ENCODE data around the gene RBM14. TPM values are rescaled to one million over a fixed set of nuclear protein-coding genes. Genes with fewer than 3 reads are reported as not detected.

Gene RBM14
- 69.1 and 71.7 TPM in 2 replicates for total RNA-seq (2014; rRNA removed; shearing (Covaris generic))

GRCh38 chr11:66616379-66617154 lies at the start of gene RBM14:
RBM14 (plus strand) TSS chr11:66616630; CDS start chr11:66616721, 91 bp downstream.

GRCh38 chr11:66568124-66568916 lies 48.1 kb upstream of the RBM14 start, which contains the start of gene CTSF:
CTSF (minus strand) TSS chr11:66568606; CDS start chr11:66568486, 120 bp downstream.

GRCh38 chr11:66592457-66593302 lies 23.8 kb upstream of the RBM14 start, which contains the start of the genes CCDC87 and CCS:
CCDC87 (minus strand) TSS chr11:66593063; CDS start chr11:66593015, 48 bp downstream.
CCS (plus strand) TSS chr11:66593185; CDS start chr11:66593262, 77 bp downstream.

GRCh38 chr11:66638177-66639065 lies 22.0 kb downstream of the RBM14 start, which contains the start of gene RBM4:
RBM4 (plus strand) TSS chr11:66638703; CDS start chr11:66639712, 1,009 bp downstream.

Small RNAs within 50 kb of the gene (small RNA-seq; reads per million reads assigned to genes)
- not detected for gene RNU4-39P

Other genes with a start within 250 kb of the RBM14 start
- gene SLC29A2, start 244.9 kb upstream of the RBM14 start, total RNA-seq (2014; rRNA removed; shearing (Covaris generic)), result 4.5 and 6.0 TPM in 2 replicates
- not detected in 2 replicates for gene NPAS4, start 195.6 kb upstream of the RBM14 start, total RNA-seq (2014; rRNA removed; shearing (Covaris generic))
- gene MRPL11, start 177.8 kb upstream of the RBM14 start, total RNA-seq (2014; rRNA removed; shearing (Covaris generic)), result 109 and 113 TPM in 2 replicates
- 12.8 and 15.4 TPM in 2 replicates for gene PELI3, start 149.7 kb upstream of the RBM14 start, total RNA-seq (2014; rRNA removed; shearing (Covaris generic))
- gene DPP3, start 136.2 kb upstream of the RBM14 start, total RNA-seq (2014; rRNA removed; shearing (Covaris generic)), result 71.8 and 82.1 TPM in 2 replicates
- 22.4 and 28.0 TPM in 2 replicates for gene BBS1, start 106.0 kb upstream of the RBM14 start, total RNA-seq (2014; rRNA removed; shearing (Covaris generic))
- gene ZDHHC24, start 70.6 kb upstream of the RBM14 start, total RNA-seq (2014; rRNA removed; shearing (Covaris generic)), result 16.7 and 17.1 TPM in 2 replicates
- not detected in 2 replicates for gene ACTN3, start 69.7 kb upstream of the RBM14 start, total RNA-seq (2014; rRNA removed; shearing (Covaris generic))
- gene CTSF, start 48.0 kb upstream of the RBM14 start, total RNA-seq (2014; rRNA removed; shearing (Covaris generic)), result 38.9 and 40.9 TPM in 2 replicates
- 0.11 TPM in 1 of 2 replicates, not detected in the other for gene CCDC87, start 23.6 kb upstream of the RBM14 start, total RNA-seq (2014; rRNA removed; shearing (Covaris generic))
- gene CCS, start 23.4 kb upstream of the RBM14 start, total RNA-seq (2014; rRNA removed; shearing (Covaris generic)), result 24.3 and 27.7 TPM in 2 replicates
- 102 and 124 TPM in 2 replicates for gene RBM4, start 22.1 kb downstream of the RBM14 start, total RNA-seq (2014; rRNA removed; shearing (Covaris generic))
- 15.4 and 24.4 TPM in 2 replicates for gene RBM4B, start 61.3 kb downstream of the RBM14 start, total RNA-seq (2014; rRNA removed; shearing (Covaris generic))
- gene SPTBN2, start 112.6 kb downstream of the RBM14 start, total RNA-seq (2014; rRNA removed; shearing (Covaris generic)), result 96.9 and 143 TPM in 2 replicates
- gene RCE1, start 226.8 kb downstream of the RBM14 start, total RNA-seq (2014; rRNA removed; shearing (Covaris generic)), result 34.0 and 34.2 TPM in 2 replicates
- gene LRFN4, start 240.4 kb downstream of the RBM14 start, total RNA-seq (2014; rRNA removed; shearing (Covaris generic)), result 30.2 and 41.9 TPM in 2 replicates